ENCODE data around the gene PCBP2.
A peak's percentile ranks its signal among the peaks of the same experiment; 100 is the strongest.

Gene PCBP2

DNA sequence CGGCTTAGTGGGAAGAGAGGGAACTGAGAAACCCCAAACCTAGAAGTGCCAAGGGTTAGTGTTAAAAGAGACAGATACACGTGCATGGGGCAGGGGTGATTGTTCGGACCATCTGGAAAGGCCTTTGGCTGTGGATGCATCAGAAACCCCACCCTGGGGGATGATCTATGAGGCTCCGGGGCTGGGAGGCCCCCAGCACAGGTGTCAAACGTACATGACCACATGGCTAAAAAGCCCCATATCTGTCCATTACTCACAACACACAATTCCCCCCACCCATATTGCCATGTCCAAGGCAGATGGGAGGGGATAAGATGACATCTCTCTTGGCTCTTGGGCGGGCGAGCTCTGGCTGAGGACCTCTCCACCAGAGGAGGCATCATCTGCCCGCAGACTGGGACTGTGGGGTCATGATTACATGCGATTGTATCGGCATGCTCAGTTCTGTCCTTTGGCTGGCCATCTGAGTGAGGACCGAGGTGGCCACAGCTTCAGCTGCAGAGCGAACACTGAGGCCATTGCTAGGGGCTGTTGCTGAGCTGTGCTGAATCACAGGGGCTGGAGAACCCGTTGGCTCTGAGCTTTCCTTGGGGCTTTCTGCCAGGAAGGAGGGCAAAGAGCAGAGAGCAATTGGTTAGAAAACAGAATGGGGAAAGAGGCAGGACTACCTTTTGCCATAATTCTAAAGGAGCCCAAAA is 65.0 kb downstream of the PCBP2 start:
- Mint-ChIP-seq H3K4me3 (no peak overlapping the region), H3K9me3 (no peaks in the 10 kb centered on the region), H3K27ac (peak overlapping the region; percentile 32), H3K36me3 (peaks cover 86% of the 10 kb centered on the region), H3K4me1 (no peaks in the 10 kb centered on the region)
- no peak for DNase-seq (ENCODE audit: low spot score in 2 of 2)
- no peak for ATAC-seq

DNA sequence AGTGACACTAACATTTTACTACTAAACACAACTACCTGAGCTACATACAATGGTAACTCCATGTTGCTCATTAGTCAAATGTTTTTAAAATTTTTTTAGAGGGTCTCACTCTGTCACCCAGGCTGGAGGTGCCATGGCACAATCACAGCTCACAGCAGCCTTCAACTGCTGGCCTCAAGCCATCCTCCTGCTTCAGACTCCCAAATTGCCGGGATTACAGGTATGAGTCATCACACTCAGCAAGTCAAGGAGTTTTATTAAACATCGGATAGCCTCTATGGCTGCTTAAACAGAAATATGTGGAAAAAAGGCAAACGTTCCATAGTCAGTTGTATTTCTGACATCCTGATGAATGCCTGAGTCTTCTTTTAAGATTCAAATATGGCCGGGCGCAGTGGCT is 66.5 kb downstream of the PCBP2 start:
- peaks cover 96% of the 10 kb centered on the region for H3K36me3 Mint-ChIP-seq

GRCh38 chr12:53523131-53523530 is 71.2 kb downstream of the PCBP2 start:
- Mint-ChIP-seq H3K4me1 (no peaks in the 10 kb centered on the region), H3K4me3 (no peak overlapping the region), H3K36me3 (peaks cover 96% of the 10 kb centered on the region), H3K9me3 (no peaks in the 10 kb centered on the region), H3K27ac (peak overlapping the region; percentile 45)
- ATAC-seq (no peak), DNase-seq (ENCODE audit: low spot score in 2 of 2) (no peak)

More for the DNA sequence above, 66.5 kb downstream of the PCBP2 start:
- no peak for DNase-seq (ENCODE audit: low spot score in 2 of 2)
- H3K27ac Mint-ChIP-seq: no peak overlapping the region
- no peak for ATAC-seq
- no peaks in the 10 kb centered on the region for H3K4me1 Mint-ChIP-seq
- H3K4me3 Mint-ChIP-seq: no peak overlapping the region
- no peaks in the 10 kb centered on the region for H3K9me3 Mint-ChIP-seq

DNA sequence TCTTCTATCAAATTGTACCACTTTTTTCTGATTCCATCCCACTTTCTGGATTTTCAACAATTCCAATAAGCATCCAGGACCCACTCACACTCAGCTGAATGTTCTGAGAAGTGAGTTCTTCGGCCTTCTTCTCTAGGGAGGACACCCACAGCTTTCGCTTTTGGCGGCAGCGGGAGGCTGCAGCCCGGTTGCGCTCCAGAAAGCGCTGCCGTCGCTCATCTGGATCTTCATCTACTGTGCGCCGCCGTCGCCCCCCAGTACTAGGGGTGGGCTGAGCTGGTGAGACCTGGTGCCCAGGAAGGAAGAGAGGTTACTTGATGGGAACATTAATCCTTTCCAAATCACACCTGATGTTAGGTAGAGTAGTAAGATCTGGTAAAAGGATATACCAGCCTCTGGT is 72.6 kb downstream of the PCBP2 start:
- no peak overlapping the region for H3K4me3 Mint-ChIP-seq
- no peaks in the 10 kb centered on the region for H3K9me3 Mint-ChIP-seq
- peaks cover 96% of the 10 kb centered on the region for H3K36me3 Mint-ChIP-seq
- DNase-seq (ENCODE audit: low spot score in 2 of 2): no peak
- ATAC-seq: no peak
- no peaks in the 10 kb centered on the region for H3K4me1 Mint-ChIP-seq
- H3K27ac Mint-ChIP-seq: peak overlapping the region; percentile 58

DNA sequence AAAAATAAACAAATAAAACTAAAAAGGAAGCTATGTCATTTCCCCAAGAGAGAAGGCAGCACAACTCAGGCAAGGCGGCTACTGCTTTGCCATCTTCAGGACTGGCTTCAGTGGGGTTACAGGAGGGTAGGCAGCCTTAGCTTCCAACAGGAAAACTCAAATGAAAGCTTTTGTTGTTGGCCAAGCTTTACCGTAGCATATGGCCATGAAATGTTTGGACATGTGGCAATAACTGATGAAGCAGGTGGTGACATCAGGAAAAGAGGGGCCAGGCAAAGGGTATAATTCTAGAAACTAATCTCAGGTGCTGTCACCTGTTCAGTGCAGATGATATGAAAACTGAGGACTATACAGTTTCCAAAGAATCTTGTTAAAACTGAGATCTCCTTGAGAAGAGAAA is 78.2 kb downstream of the PCBP2 start:
- no peak overlapping the region for H3K27ac Mint-ChIP-seq
- peaks cover 96% of the 10 kb centered on the region for H3K36me3 Mint-ChIP-seq
- H3K9me3 Mint-ChIP-seq: no peaks in the 10 kb centered on the region
- DNase-seq (ENCODE audit: low spot score in 2 of 2) (no peak), ATAC-seq (no peak)
- H3K4me1 Mint-ChIP-seq: no peaks in the 10 kb centered on the region
- no peak overlapping the region for H3K4me3 Mint-ChIP-seq
